HepG2 (cell line): ENCODE results near the gene PPP1R15A. TPM values are rescaled to one million over a fixed set of nuclear protein-coding genes. Genes with fewer than 3 reads are reported as not detected.

ENCODE experiments used
- BRCA1 ChIP-seq: sonication (generic); formaldehyde crosslinking; IDR thresholded peaks from 2 replicates; pipeline ENCODE4 v1.4.0; 2020; ENCODE audit warnings: missing genetic modification reagents
- DNMT3B ChIP-seq: conservative IDR thresholded peaks from 2 replicates; pipeline ENCODE4 v1.6.1; 2016; ENCODE audit warnings: missing biosample characterization, control low read depth
- EZH2 ChIP-seq: conservative IDR thresholded peaks from 2 replicates; pipeline ENCODE4 v1.6.1; 2012; ENCODE audit warnings: mild to moderate bottlenecking, low read depth, low read length, moderate library complexity
- HES4 ChIP-seq: sonication (generic); formaldehyde crosslinking; IDR thresholded peaks from 2 replicates; pipeline ENCODE4 v1.9.0; 2021; ENCODE audit warnings: mild to moderate bottlenecking, missing genetic modification reagents, borderline replicate concordance
- KAT2B ChIP-seq: fragments of 150-350 bp; IDR thresholded peaks from 2 replicates; pipeline ENCODE4 v1.6.1; 2014; ENCODE audit warnings: low read depth, low read length, borderline replicate concordance
- NFYC ChIP-seq: IDR thresholded peaks from 2 replicates; pipeline ENCODE4 v1.6.1; 2016; ENCODE audit warnings: missing genetic modification reagents, missing compliant biosample characterization
- NR2F2 ChIP-seq: IDR thresholded peaks from 2 replicates; pipeline ENCODE4 v1.6.1; 2012; ENCODE audit warnings: low read depth, inconsistent platforms, borderline replicate concordance
- PAWR ChIP-seq: sonication (generic); formaldehyde crosslinking; IDR thresholded peaks from 2 replicates; pipeline ENCODE4 v1.4.0; 2020; ENCODE audit warnings: missing genetic modification reagents, mild to moderate bottlenecking, borderline replicate concordance
- RBFOX2 ChIP-seq: fragments of 200-400 bp; formaldehyde crosslinking; IDR thresholded peaks from 2 replicates; pipeline ENCODE4 v1.6.1; 2017; ENCODE audit warnings: low read depth, mild to moderate bottlenecking, low read length
- STAG1 ChIP-seq: sonication (generic); formaldehyde crosslinking; IDR thresholded peaks from 2 replicates; pipeline ENCODE4 v1.4.0; 2020; ENCODE audit warnings: missing genetic modification reagents
- SUZ12 ChIP-seq: fragments of 150-350 bp; IDR thresholded peaks from 2 replicates; pipeline ENCODE4 v1.6.1; 2014; ENCODE audit warnings: low read depth, low read length
- ZMYM4 ChIP-seq: sonication (generic); formaldehyde crosslinking; IDR thresholded peaks from 2 replicates; pipeline ENCODE4 v1.8.1; 2023; ENCODE audit warnings: mild to moderate bottlenecking, missing genetic modification reagents
- ZNF224 ChIP-seq: sonication (generic); formaldehyde crosslinking; IDR thresholded peaks from 2 replicates; pipeline ENCODE4 v1.5.0; 2020; ENCODE audit warnings: mild to moderate bottlenecking, missing genetic modification reagents
- ZNF331 ChIP-seq: sonication (generic); formaldehyde crosslinking; IDR thresholded peaks from 2 replicates; pipeline ENCODE4 v1.4.0; 2020; ENCODE audit warnings: missing genetic modification reagents
- ZNF564 ChIP-seq: sonication (generic); formaldehyde crosslinking; IDR thresholded peaks from 2 replicates; pipeline ENCODE4 v1.8.1; 2023; ENCODE audit warnings: mild to moderate bottlenecking, missing genetic modification reagents
- ZNF615 ChIP-seq: sonication (generic); formaldehyde crosslinking; IDR thresholded peaks from 2 replicates; pipeline ENCODE4 v1.5.0; 2020; ENCODE audit warnings: mild to moderate bottlenecking, missing genetic modification reagents, borderline replicate concordance
- ZNF776 ChIP-seq: sonication (generic); formaldehyde crosslinking; IDR thresholded peaks from 2 replicates; pipeline ENCODE4 v1.4.0; 2020; ENCODE audit warnings: mild to moderate bottlenecking, missing genetic modification reagents
- polyA plus RNA-seq, 8 experiments: library from polyadenylated mRNA; depleted of rRNA in 3 of 8; stranded (reverse) in 7 of 8; unstranded in 1 of 8; fragments of >200 nt; fragmentation: Illumina TruSeq in 4 of 8; extraction: Trizol in 4 of 8; gene quantifications; 2 replicates each; pipeline versions ENCODE4 v1.2.1 to v1.2.3, GENCODE V29; 2011 to 2016; ENCODE audit warnings: low read depth in 4 of 8, missing spikeins in 1 of 8, mixed read lengths in 1 of 8; ENCODE audit not compliant: insufficient read depth in 1 of 8
- total RNA-seq, 5 experiments: library from RNA; depleted of rRNA; stranded (reverse); fragments of >200 nt; fragmentation: Illumina TruSeq; extraction: Trizol; gene quantifications; 2 replicates each; pipeline ENCODE4 v1.2.3, GENCODE V29; 2016; ENCODE audit warnings: low read depth in 1 of 5
- TF ChIP-seq, protein P1 (sequence below): sonication (generic); formaldehyde crosslinking; IDR thresholded peaks from 2 replicates; pipeline ENCODE4 v1.4.0; 2020; ENCODE audit warnings: missing genetic modification reagents, mild to moderate bottlenecking, borderline replicate concordance
- TF ChIP-seq, protein P2 (sequence below): sonication (generic); formaldehyde crosslinking; conservative IDR thresholded peaks from 2 replicates; pipeline ENCODE4 v1.4.0; 2020; ENCODE audit warnings: missing genetic modification reagents
- TF ChIP-seq, protein P3 (sequence below): sonication (generic); formaldehyde crosslinking; conservative IDR thresholded peaks from 2 replicates; pipeline ENCODE4 v1.5.0; 2020; ENCODE audit warnings: missing genetic modification reagents
- TF ChIP-seq, protein P4 (sequence below): sonication (generic); formaldehyde crosslinking; IDR thresholded peaks from 2 replicates; pipeline ENCODE4 v1.4.0; 2020; ENCODE audit warnings: mild to moderate bottlenecking, missing genetic modification reagents, borderline replicate concordance
- TF ChIP-seq, protein P5 (sequence below): sonication (generic); formaldehyde crosslinking; IDR thresholded peaks from 2 replicates; pipeline ENCODE4 v1.5.0; 2020; ENCODE audit warnings: missing genetic modification reagents, mild to moderate bottlenecking, borderline replicate concordance

Gene PPP1R15A
- total and polyA plus RNA-seq, 2 of the 13 experiments (the other 11 are each of a cell fraction or from before 2014, with no cell fraction given): 15.6 to 18.5 TPM

DNA sequence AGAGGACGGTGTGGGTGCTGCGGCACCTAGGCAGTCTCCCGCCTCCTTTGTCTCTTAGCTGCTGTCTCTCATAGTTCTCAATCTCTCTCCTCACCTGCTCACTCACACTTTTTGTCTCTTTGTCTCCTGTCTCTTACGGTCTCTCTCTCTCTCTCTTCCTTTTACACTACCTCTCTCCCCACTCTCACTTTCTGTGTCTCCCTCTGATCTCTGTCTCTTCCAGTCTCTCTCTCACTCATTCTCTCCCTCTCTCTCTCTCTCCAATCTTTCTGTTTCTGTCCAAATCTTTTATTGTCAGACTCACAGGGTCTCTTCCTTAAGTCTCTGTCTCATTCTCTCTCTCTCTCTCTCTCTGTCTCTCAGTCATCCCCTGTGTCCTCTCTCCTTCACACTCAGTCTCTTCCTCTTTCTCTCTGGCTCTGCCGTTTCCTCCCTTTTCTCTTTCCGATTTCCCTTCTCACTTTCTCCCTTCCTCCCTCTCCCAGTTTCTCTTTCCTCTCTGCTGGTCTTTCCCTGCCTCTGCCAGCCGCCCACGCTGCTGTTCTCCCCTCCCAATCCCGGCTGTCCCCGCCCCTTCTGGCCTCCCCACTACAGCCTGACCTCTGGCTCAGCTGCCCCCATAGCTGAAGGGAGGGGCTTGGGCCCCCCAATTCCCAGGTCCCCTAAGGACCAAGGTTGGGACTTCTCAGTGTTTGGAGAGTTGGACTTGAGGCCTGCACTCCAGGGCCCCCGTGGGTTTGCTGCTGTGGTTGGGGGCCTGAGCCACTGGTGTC lies 3.9 kb upstream of the PPP1R15A start, which contains the start of gene PLEKHA4 (continued):
- TF ChIP-seq, protein P1, sequence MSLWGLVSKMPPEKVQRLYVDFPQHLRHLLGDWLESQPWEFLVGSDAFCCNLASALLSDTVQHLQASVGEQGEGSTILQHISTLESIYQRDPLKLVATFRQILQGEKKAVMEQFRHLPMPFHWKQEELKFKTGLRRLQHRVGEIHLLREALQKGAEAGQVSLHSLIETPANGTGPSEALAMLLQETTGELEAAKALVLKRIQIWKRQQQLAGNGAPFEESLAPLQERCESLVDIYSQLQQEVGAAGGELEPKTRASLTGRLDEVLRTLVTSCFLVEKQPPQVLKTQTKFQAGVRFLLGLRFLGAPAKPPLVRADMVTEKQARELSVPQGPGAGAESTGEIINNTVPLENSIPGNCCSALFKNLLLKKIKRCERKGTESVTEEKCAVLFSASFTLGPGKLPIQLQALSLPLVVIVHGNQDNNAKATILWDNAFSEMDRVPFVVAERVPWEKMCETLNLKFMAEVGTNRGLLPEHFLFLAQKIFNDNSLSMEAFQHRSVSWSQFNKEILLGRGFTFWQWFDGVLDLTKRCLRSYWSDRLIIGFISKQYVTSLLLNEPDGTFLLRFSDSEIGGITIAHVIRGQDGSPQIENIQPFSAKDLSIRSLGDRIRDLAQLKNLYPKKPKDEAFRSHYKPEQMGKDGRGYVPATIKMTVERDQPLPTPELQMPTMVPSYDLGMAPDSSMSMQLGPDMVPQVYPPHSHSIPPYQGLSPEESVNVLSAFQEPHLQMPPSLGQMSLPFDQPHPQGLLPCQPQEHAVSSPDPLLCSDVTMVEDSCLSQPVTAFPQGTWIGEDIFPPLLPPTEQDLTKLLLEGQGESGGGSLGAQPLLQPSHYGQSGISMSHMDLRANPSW (CRISPR knock-in tag): no peak
- TF ChIP-seq ZNF224 (CRISPR knock-in tag) (no peak), ZNF776 (CRISPR knock-in tag) (no peak), ZNF615 (CRISPR knock-in tag) (no peak), KAT2B (no peak), SUZ12 (no peak), NR2F2 (no peak), NFYC (CRISPR knock-in tag) (no peak), ZMYM4 (CRISPR knock-in tag) (0 out of 2 replicates have a peak, but pooled peaks have one; percentile 18), ZNF331 (peak; percentile 45; the same call in 1 of the 2 replicates), PAWR (CRISPR knock-in tag) (no peak), ZNF564 (CRISPR knock-in tag) (no peak), HES4 (CRISPR knock-in tag) (no peak), BRCA1 (CRISPR knock-in tag) (no peak), RBFOX2 (no peak), EZH2 (no peak), DNMT3B (CRISPR knock-in tag) (no peak), STAG1 (CRISPR knock-in tag) (no peak)
- TF ChIP-seq, protein P2, sequence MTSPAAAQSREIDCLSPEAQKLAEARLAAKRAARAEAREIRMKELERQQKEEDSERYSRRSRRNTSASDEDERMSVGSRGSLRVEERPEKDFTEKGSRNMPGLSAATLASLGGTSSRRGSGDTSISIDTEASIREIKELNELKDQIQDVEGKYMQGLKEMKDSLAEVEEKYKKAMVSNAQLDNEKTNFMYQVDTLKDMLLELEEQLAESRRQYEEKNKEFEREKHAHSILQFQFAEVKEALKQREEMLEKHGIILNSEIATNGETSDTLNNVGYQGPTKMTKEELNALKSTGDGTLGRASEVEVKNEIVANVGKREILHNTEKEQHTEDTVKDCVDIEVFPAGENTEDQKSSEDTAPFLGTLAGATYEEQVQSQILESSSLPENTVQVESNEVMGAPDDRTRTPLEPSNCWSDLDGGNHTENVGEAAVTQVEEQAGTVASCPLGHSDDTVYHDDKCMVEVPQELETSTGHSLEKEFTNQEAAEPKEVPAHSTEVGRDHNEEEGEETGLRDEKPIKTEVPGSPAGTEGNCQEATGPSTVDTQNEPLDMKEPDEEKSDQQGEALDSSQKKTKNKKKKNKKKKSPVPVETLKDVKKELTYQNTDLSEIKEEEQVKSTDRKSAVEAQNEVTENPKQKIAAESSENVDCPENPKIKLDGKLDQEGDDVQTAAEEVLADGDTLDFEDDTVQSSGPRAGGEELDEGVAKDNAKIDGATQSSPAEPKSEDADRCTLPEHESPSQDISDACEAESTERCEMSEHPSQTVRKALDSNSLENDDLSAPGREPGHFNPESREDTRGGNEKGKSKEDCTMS (CRISPR knock-in tag): no peak
- TF ChIP-seq, protein P3, sequence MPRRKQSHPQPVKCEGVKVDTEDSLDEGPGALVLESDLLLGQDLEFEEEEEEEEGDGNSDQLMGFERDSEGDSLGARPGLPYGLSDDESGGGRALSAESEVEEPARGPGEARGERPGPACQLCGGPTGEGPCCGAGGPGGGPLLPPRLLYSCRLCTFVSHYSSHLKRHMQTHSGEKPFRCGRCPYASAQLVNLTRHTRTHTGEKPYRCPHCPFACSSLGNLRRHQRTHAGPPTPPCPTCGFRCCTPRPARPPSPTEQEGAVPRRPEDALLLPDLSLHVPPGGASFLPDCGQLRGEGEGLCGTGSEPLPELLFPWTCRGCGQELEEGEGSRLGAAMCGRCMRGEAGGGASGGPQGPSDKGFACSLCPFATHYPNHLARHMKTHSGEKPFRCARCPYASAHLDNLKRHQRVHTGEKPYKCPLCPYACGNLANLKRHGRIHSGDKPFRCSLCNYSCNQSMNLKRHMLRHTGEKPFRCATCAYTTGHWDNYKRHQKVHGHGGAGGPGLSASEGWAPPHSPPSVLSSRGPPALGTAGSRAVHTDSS: no peak
- TF ChIP-seq, protein P4, sequence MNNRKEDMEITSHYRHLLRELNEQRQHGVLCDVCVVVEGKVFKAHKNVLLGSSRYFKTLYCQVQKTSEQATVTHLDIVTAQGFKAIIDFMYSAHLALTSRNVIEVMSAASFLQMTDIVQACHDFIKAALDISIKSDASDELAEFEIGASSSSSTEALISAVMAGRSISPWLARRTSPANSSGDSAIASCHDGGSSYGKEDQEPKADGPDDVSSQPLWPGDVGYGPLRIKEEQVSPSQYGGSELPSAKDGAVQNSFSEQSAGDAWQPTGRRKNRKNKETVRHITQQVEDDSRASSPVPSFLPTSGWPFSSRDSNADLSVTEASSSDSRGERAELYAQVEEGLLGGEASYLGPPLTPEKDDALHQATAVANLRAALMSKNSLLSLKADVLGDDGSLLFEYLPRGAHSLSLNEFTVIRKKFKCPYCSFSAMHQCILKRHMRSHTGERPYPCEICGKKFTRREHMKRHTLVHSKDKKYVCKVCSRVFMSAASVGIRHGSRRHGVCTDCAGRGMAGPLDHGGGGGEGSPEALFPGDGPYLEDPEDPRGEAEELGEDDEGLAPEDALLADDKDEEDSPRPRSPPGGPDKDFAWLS (CRISPR knock-in tag): no peak
- TF ChIP-seq, protein P5, sequence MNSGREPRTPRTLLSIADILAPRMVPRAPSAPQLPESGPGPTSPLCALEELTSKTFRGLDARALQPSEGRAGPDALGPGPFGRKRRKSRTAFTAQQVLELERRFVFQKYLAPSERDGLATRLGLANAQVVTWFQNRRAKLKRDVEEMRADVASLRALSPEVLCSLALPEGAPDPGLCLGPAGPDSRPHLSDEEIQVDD: no peak
